Pancreas (tissue), 10 donors: ENCODE results near the gene MAGI1. TPM values are rescaled to one million over a fixed set of nuclear protein-coding genes. Genes with fewer than 3 reads are reported as not detected.

Experiments
- ATAC-seq, 4 donors: fragments of 200-7000 bp; cut with Tn5 transposase; one replicate each; pipeline versions ENCODE4 v1.8.0 to v1.9.1; 2020; ENCODE audit warnings: mild to moderate bottlenecking in 4 of 4, moderate library complexity in 4 of 4
- DNase-seq, 6 donors: peaks; one replicate each; pipeline ENCODE4 v3.0.0-alpha.2; 2020
- FAIRE-seq: peaks from 2 replicates; lab custom pipeline; 2012; peaks lifted over from hg19 to GRCh38; lab: Jason Lieb, UNC
- H3K27ac ChIP-seq, 4 donors: fragments of 200-600 bp; sonication (generic); 1 replicate in 3 of 4; 2 replicates in 1 of 4; pipeline versions ENCODE4 v1.5.0 to v1.8.0; 2020
- H3K27me3 ChIP-seq, 4 donors: fragments of 200-600 bp; one replicate each; pipeline ENCODE4 v1.8.0; 2021
- H3K36me3 ChIP-seq, 3 donors: fragments of 200-600 bp; sonication (generic) in 1 of 3; one replicate each; pipeline versions ENCODE4 v1.5.0 to v1.8.0; 2020 to 2021
- H3K4me1 ChIP-seq, 3 donors: fragments of 200-600 bp; one replicate each; pipeline ENCODE4 v1.8.0; 2021
- H3K4me3 ChIP-seq, 4 donors: fragments of 200-600 bp; sonication (generic) in 2 of 4; one replicate each; pipeline versions ENCODE4 v1.5.0 to v1.8.0; 2020 to 2021
- H3K9me3 ChIP-seq, 4 donors: fragments of 200-600 bp; one replicate each; pipeline ENCODE4 v1.8.0; 2021
- CTCF ChIP-seq, 4 donors: fragments of 200-600 bp; sonication (generic) in 3 of 4; IDR thresholded peaks; one replicate each; pipeline versions ENCODE4 v1.5.0 to v1.8.0; 2021; ENCODE audit warnings: antibody characterized with exemption in 4 of 4
- WGBS, 2 donors: extraction: QIAGEN DNeasy Blood & Tissue Kit; methylation state at CpG; one replicate each; pipeline ENCODE4 v1.1.7; 2013; 5-methylcytosine and 5-hydroxymethylcytosine counted together
- intact Hi-C, 3 donors: fragments of 100-400 bp; cut with DNase I; formaldehyde crosslinking; loops; one replicate each; pipeline versions ENCODE4 v1.11.1 to v1.14.2; 2022
- polyA plus RNA-seq, 2 donors: library from polyadenylated mRNA; stranded (reverse); fragments of 200-250 nt; gene quantifications; one replicate each; pipeline ENCODE4 v1.2.3, GENCODE V29; 2013
- total RNA-seq, 6 donors: library from RNA; stranded (reverse); fragmentation: NEBNext Ultra II Directional in 4 of 6; extraction: Animal tissue kit (Norgen Biotek cat#: 25700) in 4 of 6; gene quantifications; one replicate each; pipeline versions ENCODE4 v1.2.1 to v1.2.4, GENCODE V29; 2021 to 2023
- donor health status: healthy with polysubstance abuse.
- donor health status: DM: no; HTN: no; CAD: no; lungs with moderate emphysema.
- donor health status: DM: no; HTN: no; CAD: no.
- donor health status: control.
- donor health status: control.
- donor health status: Bipolar disorder and iron deficiency.
- donor health status: DM: yes; HTN: yes; CAD: no.
- donor health status: DM: no; HTN: no; CAD: no.
- donor health status: DM: no; HTN: no; CAD: no.
- donor health status: DM: yes; HTN: yes; CAD: no.

Gene MAGI1
- total and polyA plus RNA-seq, 8 donors: 19.7 to 45.1 (median 28.0) TPM

- ATAC-seq: peak; percentile 67 to 92 (median 83)
- intact Hi-C loops: no loop called here
Observed at GRCh38 chr3:65412588-65412987, 626.1 kb downstream of the MAGI1 start.

GRCh38 chr3:65411367-65411766, 627.4 kb downstream of the MAGI1 start:
- FAIRE-seq: no peak
- intact Hi-C loops: no loop called here
- WGBS, 2 donors: 50 to 58% methylated on average over 3 of the region's 3 CpGs
- no peak for DNase-seq
- no peak for TF ChIP-seq CTCF (IDR thresholded peaks at IDR 0.05)
- H3K4me1 ChIP-seq: no peaks in the 10 kb centered on the region
- no peak for ATAC-seq
- H3K27ac ChIP-seq: no peak overlapping the region
- H3K27me3 ChIP-seq: no peaks in the 10 kb centered on the region
- H3K36me3 ChIP-seq: no peaks in the 10 kb centered on the region
- H3K4me3 ChIP-seq: no peak overlapping the region
- no peaks in the 10 kb centered on the region for H3K9me3 ChIP-seq

More at GRCh38 chr3:65412588-65412987, 626.1 kb downstream of the MAGI1 start:
- no peak overlapping the region for H3K27ac ChIP-seq
- no peak for TF ChIP-seq CTCF (IDR thresholded peaks at IDR 0.05)
- peak in 5 of 6 donors; percentile 15 to 51 (median 40) for DNase-seq
- no peaks in the 10 kb centered on the region for H3K27me3 ChIP-seq
- H3K9me3 ChIP-seq: no peaks in the 10 kb centered on the region
- peak; percentile 86 for FAIRE-seq
- H3K36me3 ChIP-seq: no peaks in the 10 kb centered on the region
- WGBS, 2 donors: 45 to 48% methylated on average over 2 of the region's 2 CpGs
- no peak overlapping the region for H3K4me3 ChIP-seq
- peaks cover 0 to 5% (median 0%) of the 10 kb centered on the region in 3 donors for H3K4me1 ChIP-seq

GRCh38 chr3:65409176-65409569, 629.5 kb downstream of the MAGI1 start:
- no peaks in the 10 kb centered on the region for H3K4me1 ChIP-seq
- FAIRE-seq (no peak), ATAC-seq (no peak), DNase-seq (no peak)
- 50 to 65% methylated on average over 3 of the region's 3 CpGs for WGBS, 2 donors
- no peak for TF ChIP-seq CTCF (IDR thresholded peaks at IDR 0.05)
- no peaks in the 10 kb centered on the region for H3K27me3 ChIP-seq
- H3K27ac ChIP-seq: no peak overlapping the region
- H3K36me3 ChIP-seq: no peaks in the 10 kb centered on the region
- no peak overlapping the region for H3K4me3 ChIP-seq
- no peaks in the 10 kb centered on the region for H3K9me3 ChIP-seq
- intact Hi-C loops: no loop called here

- no peak for FAIRE-seq
- 91 to 94% methylated on average over 6 of the region's 6 CpGs for WGBS, 2 donors
- DNase-seq: no peak
- H3K27me3 ChIP-seq: no peaks in the 10 kb centered on the region
- no peak for ATAC-seq
- no peaks in the 10 kb centered on the region for H3K9me3 ChIP-seq
- no peak overlapping the region for H3K4me3 ChIP-seq
- H3K4me1 ChIP-seq: no peaks in the 10 kb centered on the region
- no peak overlapping the region for H3K27ac ChIP-seq
- TF ChIP-seq CTCF (IDR thresholded peaks at IDR 0.05): no peak
- H3K36me3 ChIP-seq: no peaks in the 10 kb centered on the region
- intact Hi-C loops: no loop called here
Observed at GRCh38 chr3:65408531-65409175, 630.1 kb downstream of the MAGI1 start.

GRCh38 chr3:65406470-65406869, 632.2 kb downstream of the MAGI1 start:
- TF ChIP-seq CTCF (IDR thresholded peaks at IDR 0.05): no peak
- Histone ChIP-seq H3K4me3 (no peak overlapping the region), H3K27me3 (no peaks in the 10 kb centered on the region), H3K27ac (no peak overlapping the region), H3K4me1 (no peaks in the 10 kb centered on the region), H3K36me3 (no peaks in the 10 kb centered on the region), H3K9me3 (no peaks in the 10 kb centered on the region)
- FAIRE-seq (no peak), ATAC-seq (no peak), DNase-seq (no peak)
- WGBS, 2 donors: 96% methylated on average over 4 of the region's 4 CpGs
- intact Hi-C loops: no loop called here
